H9 (cell line): ENCODE measurements around the gene SDK1. TPM values are rescaled to one million over a fixed set of nuclear protein-coding genes. Genes with fewer than 3 reads are reported as not detected.

ENCODE experiments used
- DNase-seq: peaks from one replicate; pipeline ENCODE4 v3.0.0-alpha.2; 2017
- H2AFZ ChIP-seq: one replicate; pipeline ENCODE4 v1.6.1; 2013; ENCODE audit warnings: mild to moderate bottlenecking, low read length, control low read depth, moderate library complexity
- H2AK5ac ChIP-seq: 2 replicates; pipeline ENCODE4 v1.6.1; 2013; ENCODE audit warnings: low read length, control low read depth, mixed read lengths; ENCODE audit not compliant: insufficient read length
- H2BK120ac ChIP-seq: one replicate; pipeline ENCODE4 v1.6.1; 2013; ENCODE audit warnings: low read depth, mild to moderate bottlenecking, low read length, control low read depth, inconsistent platforms; ENCODE audit not compliant: poor library complexity, severe bottlenecking
- H2BK12ac ChIP-seq: 2 replicates; pipeline ENCODE4 v1.6.1; 2013; ENCODE audit warnings: low read length, control low read depth, mixed read lengths, low read depth; ENCODE audit not compliant: insufficient read length
- H2BK15ac ChIP-seq: 2 replicates; pipeline ENCODE4 v1.6.1; 2013; ENCODE audit warnings: low read depth, low read length, control low read depth
- H2BK20ac ChIP-seq: one replicate; pipeline ENCODE4 v1.6.1; 2013; ENCODE audit warnings: low read depth, mild to moderate bottlenecking, low read length, control low read depth, inconsistent platforms; ENCODE audit not compliant: poor library complexity, severe bottlenecking
- H2BK5ac ChIP-seq: 2 replicates; pipeline ENCODE4 v1.6.1; 2013; ENCODE audit warnings: low read length, control low read depth, mixed read lengths; ENCODE audit not compliant: insufficient read length
- H3K14ac ChIP-seq: 2 replicates; pipeline ENCODE4 v1.6.1; 2013; ENCODE audit warnings: low read length, control low read depth; ENCODE audit not compliant: insufficient read depth
- H3K18ac ChIP-seq: 2 replicates; pipeline ENCODE4 v1.6.1; 2013; ENCODE audit warnings: low read depth, mild to moderate bottlenecking, mixed read lengths, low read length, control low read depth; ENCODE audit not compliant: insufficient read length
- H3K23ac ChIP-seq: 2 replicates; pipeline ENCODE4 v1.6.1; 2013; ENCODE audit warnings: low read length, control low read depth, mixed read lengths, low read depth; ENCODE audit not compliant: insufficient read length
- H3K23me2 ChIP-seq: 2 replicates; pipeline ENCODE4 v1.6.1; 2013; ENCODE audit warnings: low read depth, mild to moderate bottlenecking, mixed read lengths, low read length, control low read depth; ENCODE audit not compliant: insufficient read length, poor library complexity, severe bottlenecking
- H3K27ac ChIP-seq: 2 replicates; pipeline ENCODE4 v1.5.1; 2013; ENCODE audit warnings: low read length, control low read depth, mixed read lengths, low read depth; ENCODE audit not compliant: insufficient read length
- H3K27me3 ChIP-seq: 2 replicates; pipeline ENCODE4 v1.6.1; 2013; ENCODE audit warnings: low read length, control low read depth, inconsistent platforms; ENCODE audit not compliant: insufficient read depth
- H3K4ac ChIP-seq: 2 replicates; pipeline ENCODE4 v1.6.1; 2013; ENCODE audit warnings: low read depth, mild to moderate bottlenecking, control low read depth, inconsistent platforms, low read length, moderate library complexity
- H3K4me1 ChIP-seq: 2 replicates; pipeline ENCODE4 v1.6.1; 2013; ENCODE audit warnings: low read length, control low read depth, inconsistent platforms; ENCODE audit not compliant: insufficient read depth
- H3K4me2 ChIP-seq: 2 replicates; pipeline ENCODE4 v1.6.1; 2013; ENCODE audit warnings: low read length, control low read depth, mixed read lengths; ENCODE audit not compliant: insufficient read length, insufficient read depth
- H3K56ac ChIP-seq: 2 replicates; pipeline ENCODE4 v1.6.1; 2013; ENCODE audit warnings: low read depth, mild to moderate bottlenecking, mixed read lengths, low read length, control low read depth; ENCODE audit not compliant: insufficient read length
- H3K79me1 ChIP-seq: 2 replicates; pipeline ENCODE4 v1.6.1; 2013; ENCODE audit warnings: low read depth, mild to moderate bottlenecking, moderate library complexity, low read length, control low read depth, inconsistent platforms; ENCODE audit not compliant: insufficient read depth, poor library complexity, severe bottlenecking
- H3K79me2 ChIP-seq: 2 replicates; pipeline ENCODE4 v1.6.1; 2013; ENCODE audit warnings: low read length, control low read depth, inconsistent platforms; ENCODE audit not compliant: insufficient read depth
- H3K9ac ChIP-seq: 2 replicates; pipeline ENCODE4 v1.6.1; 2013; ENCODE audit warnings: low read length, control low read depth, mixed read lengths; ENCODE audit not compliant: insufficient read length; ENCODE audit errors: extremely low read depth
- H3K9me3 ChIP-seq: one replicate; pipeline ENCODE4 v1.6.1; 2013; ENCODE audit warnings: low read depth, low read length, inconsistent platforms; ENCODE audit not compliant: control insufficient read depth
- H3T11ph ChIP-seq: one replicate; pipeline ENCODE4 v1.6.1; 2013; ENCODE audit warnings: mild to moderate bottlenecking, low read length, control low read depth, inconsistent platforms
- H4K20me1 ChIP-seq: one replicate; pipeline ENCODE4 v1.6.1; 2013; ENCODE audit not compliant: control insufficient read depth, insufficient read length, insufficient read depth
- H4K5ac ChIP-seq: 2 replicates; pipeline ENCODE4 v1.6.1; 2013; ENCODE audit warnings: low read depth, mild to moderate bottlenecking, mixed read lengths, low read length, control low read depth; ENCODE audit not compliant: insufficient read length
- H4K8ac ChIP-seq: replicated peaks from 2 replicates; pipeline ENCODE4 v1.6.1; 2013; ENCODE audit warnings: low read length, control low read depth, mixed read lengths, low read depth; ENCODE audit not compliant: insufficient read length
- H4K91ac ChIP-seq: 2 replicates; pipeline ENCODE4 v1.6.1; 2013; ENCODE audit warnings: low read depth, mild to moderate bottlenecking, moderate library complexity, mixed read lengths, low read length, control low read depth; ENCODE audit not compliant: insufficient read length
- H3K27ac Mint-ChIP-seq, 3 experiments: 2 replicates in 2 of 3; 3 replicates in 1 of 3; pipeline ENCODE4 v1.8.0; 2020 to 2021; ENCODE audit warnings: mixed read lengths in 3 of 3, mild to moderate bottlenecking in 1 of 3, moderate library complexity in 1 of 3
- H3K27me3 Mint-ChIP-seq: 2 replicates; pipeline ENCODE4 v1.8.0; 2021; ENCODE audit warnings: low read depth, mild to moderate bottlenecking, moderate library complexity, mixed read lengths
- H3K36me3 Mint-ChIP-seq, 3 experiments: 2 replicates in 2 of 3; 3 replicates in 1 of 3; pipeline ENCODE4 v1.8.0; 2020 to 2021; ENCODE audit warnings: low read depth in 3 of 3, mixed read lengths in 3 of 3; ENCODE audit not compliant: insufficient read depth in 1 of 3
- H3K4me1 Mint-ChIP-seq, 2 experiments: 2 replicates each; pipeline ENCODE4 v1.8.0; 2020; ENCODE audit warnings: mixed read lengths in 2 of 2
- H3K4me3 Mint-ChIP-seq, 2 experiments: 2 replicates in 1 of 2; 3 replicates in 1 of 2; pipeline ENCODE4 v1.8.0; 2020 to 2021; ENCODE audit warnings: mild to moderate bottlenecking in 2 of 2, mixed read lengths in 2 of 2, moderate library complexity in 1 of 2
- H3K9me3 Mint-ChIP-seq, 2 experiments: 2 replicates in 1 of 2; 3 replicates in 1 of 2; pipeline ENCODE4 v1.8.0; 2020; ENCODE audit warnings: mild to moderate bottlenecking in 2 of 2, mixed read lengths in 2 of 2, moderate library complexity in 1 of 2
- WGBS: extraction: QIAGEN DNeasy Blood & Tissue Kit; methylation state at CpG from one replicate; pipeline ENCODE4 v1.1.7; 2013; ENCODE audit warnings: missing lambda C conversion rate, low lambda C conversion rate, mixed read lengths; ENCODE audit not compliant: insufficient read length; ENCODE audit errors: extremely low coverage; 5-methylcytosine and 5-hydroxymethylcytosine counted together
- total RNA-seq: library from RNA; stranded (reverse); gene quantifications from 2 replicates; pipeline ENCODE4 v1.2.1, GENCODE V29; 2021
- TF ChIP-seq, protein P1 (sequence below): fragments of 200-600 bp; sonication (generic); conservative IDR thresholded peaks from 3 replicates; pipeline ENCODE4 v1.8.0; 2021; ENCODE audit warnings: antibody characterized with exemption, mild to moderate bottlenecking

The SDK1 gene
- total RNA-seq, 1 experiment from 2014 or later = 8.7 TPM

- no peak overlapping the region for H2BK5ac ChIP-seq
- H3K9me3 Mint-ChIP-seq = peaks cover 4 to 8% of the 10 kb centered on the region in 2 experiments; a peak in 3 of 5 replicates
- no CpG with 5 or more reads among the region's 9 CpGs for WGBS
- TF ChIP-seq, protein P1, sequence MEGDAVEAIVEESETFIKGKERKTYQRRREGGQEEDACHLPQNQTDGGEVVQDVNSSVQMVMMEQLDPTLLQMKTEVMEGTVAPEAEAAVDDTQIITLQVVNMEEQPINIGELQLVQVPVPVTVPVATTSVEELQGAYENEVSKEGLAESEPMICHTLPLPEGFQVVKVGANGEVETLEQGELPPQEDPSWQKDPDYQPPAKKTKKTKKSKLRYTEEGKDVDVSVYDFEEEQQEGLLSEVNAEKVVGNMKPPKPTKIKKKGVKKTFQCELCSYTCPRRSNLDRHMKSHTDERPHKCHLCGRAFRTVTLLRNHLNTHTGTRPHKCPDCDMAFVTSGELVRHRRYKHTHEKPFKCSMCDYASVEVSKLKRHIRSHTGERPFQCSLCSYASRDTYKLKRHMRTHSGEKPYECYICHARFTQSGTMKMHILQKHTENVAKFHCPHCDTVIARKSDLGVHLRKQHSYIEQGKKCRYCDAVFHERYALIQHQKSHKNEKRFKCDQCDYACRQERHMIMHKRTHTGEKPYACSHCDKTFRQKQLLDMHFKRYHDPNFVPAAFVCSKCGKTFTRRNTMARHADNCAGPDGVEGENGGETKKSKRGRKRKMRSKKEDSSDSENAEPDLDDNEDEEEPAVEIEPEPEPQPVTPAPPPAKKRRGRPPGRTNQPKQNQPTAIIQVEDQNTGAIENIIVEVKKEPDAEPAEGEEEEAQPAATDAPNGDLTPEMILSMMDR = no peak
- no peak overlapping the region for H3K9ac ChIP-seq
- no peak for DNase-seq
- H4K91ac ChIP-seq = no peak overlapping the region
- peaks cover 0 to 11% (median 0%) of the 10 kb centered on the region in 3 experiments; a peak in 4 of 7 replicates for H3K36me3 Mint-ChIP-seq
- H2BK12ac ChIP-seq = no peak overlapping the region
- H3K14ac ChIP-seq = no peak overlapping the region
- no peak overlapping the region for H2AK5ac ChIP-seq
- H3K79me1 ChIP-seq = no peaks in the 10 kb centered on the region
- no peak overlapping the region for H3K27ac Mint-ChIP-seq
- no peak overlapping the region for H3T11ph ChIP-seq
- no peak overlapping the region for H3K4ac ChIP-seq
- H3K27ac ChIP-seq = no peak overlapping the region
- no peak overlapping the region for H2AFZ ChIP-seq
- no peak overlapping the region for H3K18ac ChIP-seq
- no peak overlapping the region for H4K5ac ChIP-seq
- no peak overlapping the region for H2BK15ac ChIP-seq
- peaks cover 8% of the 10 kb centered on the region in 2 experiments for H3K4me1 Mint-ChIP-seq
- no peaks in the 10 kb centered on the region for H3K23me2 ChIP-seq
- H3K27me3 ChIP-seq = no peaks in the 10 kb centered on the region
- no peak overlapping the region for H3K4me2 ChIP-seq
- H3K4me1 ChIP-seq = no peaks in the 10 kb centered on the region
- H2BK120ac ChIP-seq = no peak overlapping the region
- H4K20me1 ChIP-seq = no peaks in the 10 kb centered on the region
- 0 out of 2 replicates have a peak, but pooled peaks cover 2% of the 10 kb centered on the region for H3K27me3 Mint-ChIP-seq
- H3K9me3 ChIP-seq = no peaks in the 10 kb centered on the region
- H3K23ac ChIP-seq = no peak overlapping the region
- H3K4me3 Mint-ChIP-seq = no peak overlapping the region
- H3K56ac ChIP-seq = no peak overlapping the region
- H2BK20ac ChIP-seq = no peak overlapping the region
- no peaks in the 10 kb centered on the region for H3K79me2 ChIP-seq
- H4K8ac ChIP-seq = no peak overlapping the region
Measured at GRCh38 chr7:3732395-3733005, 431.4 kb downstream of the SDK1 start.
